K562 (cell line): ENCODE results near the gene CHSY3. TPM values are rescaled to one million over a fixed set of nuclear protein-coding genes. Genes with fewer than 3 reads are reported as not detected.

ENCODE experiments used
- ATAC-seq: fragments of 200-7000 bp; cut with Tn5 transposase; 3 replicates; pipeline ENCODE4 v1.9.1; 2020; ENCODE audit warnings: moderate library complexity
- BruUV-seq: library from RNA; stranded (reverse); fragments of 400-500 nt; replicated peaks from 2 replicates; lab custom pipeline; 2021; lab: Mats Ljungman, UMichigan
- CTCF ChIA-PET: fragments of 300-600 bp; formaldehyde crosslinking; extraction: SDS; loops from one replicate; lab custom pipeline; 2021; ENCODE audit warnings: low intra/inter-chr PET ratio; lab: Yijun Ruan, JAX
- POLR2A ChIA-PET: fragments of 300-600, 350-650 bp; sonication (Branson Sonifier 250); formaldehyde crosslinking; extraction: SDS; loops from one replicate; lab custom pipeline; 2021; ENCODE audit warnings: antibody characterized with exemption, inconsistent platforms; lab: Yijun Ruan, JAX
- DNase-seq, 4 experiments: peaks; one replicate each; pipeline versions ENCODE4 v3.0.0 to v3.0.0-alpha.2; 2011 to 2018; ENCODE audit warnings: low spot score in 3 of 4, mixed read lengths in 3 of 4; ENCODE audit errors: extremely low read depth in 1 of 4
- FAIRE-seq: peaks from 2 replicates; lab custom pipeline; 2011; peaks lifted over from hg19 to GRCh38; lab: Jason Lieb, UNC
- H2AFZ ChIP-seq: 2 replicates; pipeline ENCODE4 v1.6.0; 2011; ENCODE audit warnings: low read depth, low read length, control low read depth, inconsistent platforms
- H3K27ac ChIP-seq: fragments of 200-600 bp; 3 replicates; pipeline ENCODE4 v1.8.0; 2011; ENCODE audit warnings: low read depth, mild to moderate bottlenecking, control low read depth, inconsistent platforms, low read length, moderate library complexity, mixed read lengths; ENCODE audit errors: extremely low read depth
- H3K27me3 ChIP-seq, 2 experiments: fragments of 300-600 bp in 1 of 2; 2 replicates in 1 of 2; 3 replicates in 1 of 2; pipeline versions ENCODE4 v1.6.0 to v1.8.0; 2011; ENCODE audit warnings: inconsistent platforms in 2 of 2, low read length in 2 of 2, mild to moderate bottlenecking in 1 of 2, mixed read lengths in 1 of 2, moderate library complexity in 1 of 2; ENCODE audit not compliant: control insufficient read depth in 2 of 2, insufficient read depth in 2 of 2
- H3K36me3 ChIP-seq: fragments of 300-600 bp; 3 replicates; pipeline ENCODE4 v1.8.0; 2011; ENCODE audit warnings: mild to moderate bottlenecking, low read length, inconsistent platforms; ENCODE audit not compliant: control insufficient read depth, insufficient read depth
- H3K4me1 ChIP-seq, 2 experiments: fragments of 200-600 bp in 1 of 2; replicated peaks in 1 of 2; 2 replicates in 1 of 2; 3 replicates in 1 of 2; pipeline versions ENCODE4 v1.5.1 to v1.8.0; 2011; ENCODE audit warnings: inconsistent platforms in 2 of 2, low read length in 2 of 2, mild to moderate bottlenecking in 1 of 2, mixed read lengths in 1 of 2, moderate library complexity in 1 of 2; ENCODE audit not compliant: control insufficient read depth in 2 of 2, insufficient read depth in 2 of 2
- H3K4me2 ChIP-seq: 2 replicates; pipeline ENCODE4 v1.6.1; 2011; ENCODE audit warnings: low read length, control low read depth, inconsistent platforms, mixed read lengths; ENCODE audit not compliant: insufficient read depth
- H3K4me3 ChIP-seq: fragments of 200-600 bp; sonication (generic), shearing (Covaris generic); 2 replicates; pipeline ENCODE4 v1.5.1; 2016; ENCODE audit warnings: control low read depth, inconsistent platforms
- H3K79me2 ChIP-seq: fragments of 200-600 bp; 3 replicates; pipeline ENCODE4 v1.8.0; 2011; ENCODE audit warnings: low read length, inconsistent platforms; ENCODE audit not compliant: control insufficient read depth, insufficient read depth
- H3K9ac ChIP-seq, 2 experiments: 2 replicates each; pipeline versions ENCODE4 v1.6.0 to v1.6.1; 2011; ENCODE audit warnings: low read depth in 2 of 2, low read length in 2 of 2, control low read depth in 1 of 2, inconsistent platforms in 1 of 2, mild to moderate bottlenecking in 1 of 2, mixed read lengths in 1 of 2; ENCODE audit not compliant: insufficient read depth in 1 of 2
- H3K9me1 ChIP-seq: one replicate; pipeline ENCODE4 v1.6.0; 2011; ENCODE audit warnings: inconsistent platforms, mild to moderate bottlenecking, low read length, moderate library complexity; ENCODE audit not compliant: control insufficient read depth, insufficient read depth
- H3K9me3 ChIP-seq: replicated peaks from 2 replicates; pipeline ENCODE4 v1.5.1; 2011; ENCODE audit warnings: low read depth, low read length, inconsistent platforms; ENCODE audit not compliant: control insufficient read depth, insufficient read depth
- H4K20me1 ChIP-seq: replicated peaks from 2 replicates; pipeline ENCODE4 v1.6.1; 2011; ENCODE audit warnings: low read length, inconsistent platforms, mixed read lengths; ENCODE audit not compliant: control insufficient read depth, insufficient read depth
- C11orf30 ChIP-seq: fragments of 450-650 bp; IDR thresholded peaks from 2 replicates; pipeline ENCODE4 v1.6.1; 2016; ENCODE audit warnings: low read depth, mild to moderate bottlenecking
- DLX4 ChIP-seq: fragments of 250-450 bp; sonication (Bioruptor Pico); IDR thresholded peaks from 2 replicates; pipeline ENCODE4 v1.6.1; 2021; ENCODE audit warnings: mild to moderate bottlenecking
- ELF4 ChIP-seq: fragments of 450-650 bp; formaldehyde crosslinking; IDR thresholded peaks from 2 replicates; pipeline ENCODE4 v1.4.0; 2022; ENCODE audit warnings: missing genetic modification characterization
- ETV6 ChIP-seq, 3 experiments: fragments of 150-350 bp in 1 of 3; sonication (generic) in 1 of 3; formaldehyde crosslinking in 1 of 3; IDR thresholded peaks; 2 replicates each; pipeline versions ENCODE4 v1.6.1 to v1.8.0; 2014 to 2022; ENCODE audit warnings: borderline replicate concordance in 2 of 3, low read depth in 2 of 3, antibody characterized with exemption in 1 of 3, low read length in 1 of 3, mild to moderate bottlenecking in 1 of 3, missing genetic modification reagents in 1 of 3
- IRF9 ChIP-seq: fragments of 450-650 bp; IDR thresholded peaks from 2 replicates; pipeline ENCODE4 v1.6.1; 2016; ENCODE audit warnings: missing biosample characterization, missing genetic modification characterization
- LCOR ChIP-seq: sonication (generic); formaldehyde crosslinking; IDR thresholded peaks from 2 replicates; pipeline ENCODE4 v1.8.0; 2022; ENCODE audit warnings: mild to moderate bottlenecking, missing genetic modification reagents
- NELFE ChIP-seq: IDR thresholded peaks from 2 replicates; pipeline ENCODE4 v1.6.1; 2011; ENCODE audit warnings: mild to moderate bottlenecking; ENCODE audit not compliant: insufficient read depth, insufficient read length
- POLR2H ChIP-seq: IDR thresholded peaks from 2 replicates; pipeline ENCODE4 v1.6.1; 2016; ENCODE audit warnings: missing genetic modification characterization, low read depth, mild to moderate bottlenecking, control low read depth, missing compliant biosample characterization, moderate library complexity
- PRMT5 ChIP-seq: sonication (generic); formaldehyde crosslinking; IDR thresholded peaks from 2 replicates; pipeline ENCODE4 v1.5.0; 2020; ENCODE audit warnings: missing genetic modification reagents
- SMAD4 ChIP-seq: fragments of 250-450 bp; sonication (Bioruptor Pico); conservative IDR thresholded peaks from 2 replicates; pipeline ENCODE4 v1.8.0; 2021; ENCODE audit warnings: inconsistent platforms, mild to moderate bottlenecking, moderate library complexity
- SP2 ChIP-seq: IDR thresholded peaks from 2 replicates; pipeline ENCODE4 v1.6.1; 2011; ENCODE audit warnings: mild to moderate bottlenecking, low read depth, low read length, moderate library complexity; ENCODE audit not compliant: poor library complexity, severe bottlenecking; ENCODE audit errors: extremely low read depth
- THRAP3 ChIP-seq: fragments of 450-650 bp; IDR thresholded peaks from 2 replicates; pipeline ENCODE4 v1.6.1; 2016; ENCODE audit warnings: mild to moderate bottlenecking, inconsistent platforms, borderline replicate concordance
- ZNF12 ChIP-seq: sonication (generic); formaldehyde crosslinking; IDR thresholded peaks from 2 replicates; pipeline ENCODE4 v1.4.0; 2020; ENCODE audit warnings: mild to moderate bottlenecking, missing genetic modification reagents
- ZNF232 ChIP-seq: sonication (generic); formaldehyde crosslinking; IDR thresholded peaks from 2 replicates; pipeline ENCODE4 v1.8.0; 2022; ENCODE audit warnings: mild to moderate bottlenecking, missing genetic modification reagents
- ZNF644 ChIP-seq: fragments of 200-800 bp; sonication (Bioruptor generic); IDR thresholded peaks from 2 replicates; pipeline ENCODE4 v1.6.1; 2016; ENCODE audit warnings: low read depth, missing genetic modification characterization, missing compliant biosample characterization
- ZSCAN32 ChIP-seq: fragments of 450-650 bp; formaldehyde crosslinking; IDR thresholded peaks from 2 replicates; pipeline ENCODE4 v1.4.0; 2020; ENCODE audit warnings: mild to moderate bottlenecking, moderate library complexity
- WGBS: fragments of 100-300 bp; shearing (Covaris generic); methylation state at CpG from one replicate; pipeline ENCODE4 v1.1.6; 2016; ENCODE audit warnings: low coverage, mixed read lengths; ENCODE audit not compliant: insufficient coverage; ENCODE audit errors: missing lambda C conversion rate; 5-methylcytosine and 5-hydroxymethylcytosine counted together
- in situ Hi-C: fragments of 300-500 bp; cut with MboI; formaldehyde crosslinking; loops from 4 replicates; pipeline ENCODE4 v1.15.0; 2018; ENCODE audit warnings: inconsistent platforms, mixed read lengths
- intact Hi-C: fragments of 100-400 bp; cut with micrococcal nuclease; formaldehyde crosslinking; loops from 2 replicates; pipeline ENCODE4 v1.14.2; 2022
- polyA plus RNA-seq, 8 experiments: library from polyadenylated mRNA; depleted of rRNA in 4 of 8; stranded (reverse) in 5 of 8; unstranded in 3 of 8; fragments of >200 nt; fragmentation: Nextera tagmentation in 2 of 8; fragmentation: Illumina TruSeq in 1 of 8; extraction: Ambion mirVana in 2 of 8; extraction: Trizol in 1 of 8; gene quantifications; 2 replicates each; pipeline versions ENCODE4 v1.2.1 to v1.2.3, GENCODE V29; 2011 to 2014; ENCODE audit warnings: inconsistent platforms in 1 of 8, missing spikeins in 1 of 8
- total RNA-seq, 7 experiments: library from RNA; depleted of rRNA in 6 of 7; stranded (reverse); fragments of >200 nt in 6 of 7; fragmentation: Illumina TruSeq in 2 of 7; extraction: Trizol in 2 of 7; gene quantifications; 2 replicates each; pipeline versions ENCODE4 v1.2.1 to v1.2.3, GENCODE V29; 2011 to 2021; ENCODE audit warnings: low replicate concordance in 1 of 7

Gene CHSY3
- total and polyA plus RNA-seq, 9 of the 15 experiments (the other 6 are each of a cell fraction or from before 2014, with no cell fraction given) = 0.04 TPM; not detected in 8

GRCh38 chr5:129905473-129906176, 1.4 kb downstream of the CHSY3 start:
- no peak overlapping the region for H3K4me3 ChIP-seq
- no peak overlapping the region for H3K4me2 ChIP-seq
- no peak overlapping the region for H3K9ac ChIP-seq
- BruUV-seq = no TSS peak
- ChIA-PET CTCF (no interaction called here), POLR2A (no interaction called here)
- H2AFZ ChIP-seq = no peak overlapping the region
- no peaks in the 10 kb centered on the region for H3K9me3 ChIP-seq
- H4K20me1 ChIP-seq = no peaks in the 10 kb centered on the region
- no peaks in the 10 kb centered on the region for H3K36me3 ChIP-seq
- no peaks in the 10 kb centered on the region for H3K9me1 ChIP-seq
- DNase-seq = no peak
- no peak for FAIRE-seq
- in situ Hi-C loops = no loop called here
- ATAC-seq = no peak
- no peaks in the 10 kb centered on the region for H3K79me2 ChIP-seq
- no peak overlapping the region for H3K27ac ChIP-seq
- intact Hi-C loops = no loop called here
- TF ChIP-seq NELFE (no peak), IRF9 (tag) (no peak), ELF4 (CRISPR knock-in tag) (no peak), SMAD4 (CRISPR knock-in tag) (no peak), ZNF12 (CRISPR knock-in tag) (no peak), C11orf30 (no peak), LCOR (CRISPR knock-in tag) (no peak), ZNF644 (no peak), DLX4 (CRISPR knock-in tag) (no peak), SP2 (no peak), THRAP3 (no peak), ETV6 (IDR thresholded peaks at IDR 0.05; ENCODE audit: borderline replicate concordance in 1 of 2, low read depth in 2 of 2, low read length in 1 of 2) (no peak), ETV6 (CRISPR knock-in tag; IDR thresholded peaks at IDR 0.05; ENCODE audit: borderline replicate concordance) (no peak), PRMT5 (CRISPR knock-in tag) (no peak), ZNF232 (CRISPR knock-in tag) (no peak), ZSCAN32 (CRISPR knock-in tag) (no peak), POLR2H (no peak)
- WGBS = 12% methylated on average over 27 of the region's 37 CpGs
- H3K4me1 ChIP-seq = peaks cover 0 to 12% of the 10 kb centered on the region in 2 experiments; a peak in 2 of 5 replicates
- H3K27me3 ChIP-seq = no peaks in the 10 kb centered on the region
